Psoas muscle (tissue), 8 donors: ENCODE data around the gene STX16. TPM values are rescaled to one million over a fixed set of nuclear protein-coding genes. Genes with fewer than 3 reads are reported as not detected.

ENCODE experiments used
- ATAC-seq, 4 donors: fragments of 200-7000 bp; cut with Tn5 transposase; one replicate each; pipeline ENCODE4 v1.9.1; 2020; ENCODE audit warnings: moderate library complexity in 3 of 4, mild to moderate bottlenecking in 2 of 4
- DNase-seq, 2 donors: peaks; one replicate each; pipeline ENCODE4 v3.0.0-alpha.2; 2020
- H3K27ac ChIP-seq: fragments of 200-600 bp; one replicate; pipeline ENCODE4 v1.8.0; 2022
- H3K27me3 ChIP-seq, 3 donors: fragments of 200-600 bp in 1 of 3; one replicate each; pipeline versions ENCODE4 v1.6.1 to v1.8.0; 2013 to 2022; ENCODE audit warnings: low read length in 2 of 3, mild to moderate bottlenecking in 2 of 3, moderate library complexity in 1 of 3; ENCODE audit not compliant: insufficient read depth in 3 of 3
- H3K36me3 ChIP-seq, 2 donors: fragments of 200-600 bp in 1 of 2; one replicate each; pipeline versions ENCODE4 v1.6.1 to v1.8.0; 2013 to 2022; ENCODE audit warnings: low read depth in 1 of 2, mild to moderate bottlenecking in 1 of 2, moderate library complexity in 1 of 2; ENCODE audit not compliant: insufficient read depth in 1 of 2
- H3K4me1 ChIP-seq: fragments of 200-600 bp; one replicate; pipeline ENCODE4 v1.8.0; 2022
- H3K4me3 ChIP-seq: fragments of 200-600 bp; one replicate; pipeline ENCODE4 v1.8.0; 2022; ENCODE audit warnings: mild to moderate bottlenecking
- H3K9me3 ChIP-seq: fragments of 200-600 bp; one replicate; pipeline ENCODE4 v1.8.0; 2022
- CTCF ChIP-seq: fragments of 200-600 bp; IDR thresholded peaks from one replicate; pipeline ENCODE4 v1.8.0; 2022; ENCODE audit warnings: antibody characterized with exemption
- WGBS, 3 donors: extraction: QIAGEN DNeasy Blood & Tissue Kit; methylation state at CpG; one replicate each; pipeline versions ENCODE4 v1.1.6 to v1.1.7; 2013; 5-methylcytosine and 5-hydroxymethylcytosine counted together
- intact Hi-C, 2 donors: fragments of 100-400 bp; cut with DNase I; formaldehyde crosslinking; loops; one replicate each; pipeline versions ENCODE4 v1.11.0 to v1.14.2; 2022
- polyA plus RNA-seq, 3 donors: library from polyadenylated mRNA; stranded (reverse); fragments of 200-250 nt; gene quantifications; one replicate each; pipeline ENCODE4 v1.2.3, GENCODE V29; 2013
- total RNA-seq, 4 donors: library from RNA; stranded (reverse); fragmentation: NEBNext Ultra II Directional in 2 of 4; extraction: Animal tissue kit (Norgen Biotek cat#: 25700) in 2 of 4; gene quantifications; one replicate each; pipeline versions ENCODE4 v1.2.1 to v1.2.4, GENCODE V29; 2021 to 2023
- donor health status: healthy with polysubstance abuse.
- donor health status: DM: no; HTN: no; CAD: no; lungs with moderate emphysema.
- donor health status: Bipolar disorder and iron deficiency.
- donor health status: healthy.
- donor health status: DM: yes; HTN: yes; CAD: no.
- donor health status: DM: no; HTN: no; CAD: no.
- donor health status: DM: no; HTN: no; CAD: no.
- donor health status: DM: yes; HTN: yes; CAD: no.

Gene STX16
- total and polyA plus RNA-seq, 7 donors: 17.5 to 58.1 (median 20.0) TPM

GRCh38 chr20:58699623-58700107 is 48.6 kb downstream of the STX16 start:
- ATAC-seq (no peak), DNase-seq (no peak)
- Histone ChIP-seq H3K27me3 (no peaks in the 10 kb centered on the region), H3K27ac (no peak overlapping the region), H3K4me3 (no peak overlapping the region), H3K36me3 (peaks cover 0 to 92% of the 10 kb centered on the region in 2 donors), H3K4me1 (no peaks in the 10 kb centered on the region), H3K9me3 (no peaks in the 10 kb centered on the region)
- 84 to 86% (median 86%) methylated on average over 9 of the region's 9 CpGs for WGBS, 3 donors
- TF ChIP-seq CTCF: no peak
- intact Hi-C loops: no loop called here

DNA sequence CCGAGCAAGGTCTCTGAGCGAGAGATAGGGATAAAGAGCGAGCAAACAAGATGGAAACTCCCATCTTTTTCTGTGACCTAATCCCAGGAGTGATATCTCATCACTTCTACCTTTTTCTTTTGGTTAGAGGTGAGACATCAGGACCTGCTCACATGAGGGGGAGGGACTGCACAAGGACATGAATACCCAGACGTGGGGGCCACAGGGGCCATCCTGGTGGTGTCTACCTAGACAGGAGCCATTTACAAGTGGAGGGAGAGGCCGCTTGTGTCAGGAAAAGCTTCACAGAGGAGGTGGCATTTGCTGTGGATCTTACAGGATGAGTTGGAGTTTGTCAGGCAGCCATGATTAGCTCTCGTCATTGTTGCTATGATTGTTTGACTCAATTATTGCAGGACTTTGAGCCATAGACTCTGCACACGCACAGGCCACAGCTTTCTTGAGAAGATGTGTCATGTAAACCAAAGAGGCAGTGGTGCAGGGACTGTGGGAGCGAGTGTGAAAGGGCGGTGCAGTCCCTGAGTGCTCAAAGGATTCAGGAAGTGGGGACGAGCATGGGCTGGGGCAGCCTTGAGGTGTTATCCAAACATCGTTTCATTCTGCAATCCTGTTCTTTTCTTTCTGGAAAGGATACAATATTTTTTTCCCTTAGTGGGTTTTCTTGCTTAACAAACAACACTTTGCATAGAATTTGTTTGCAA is 49.2 kb downstream of the STX16 start:
- H3K4me3 ChIP-seq: no peak overlapping the region
- no peak for DNase-seq
- no peaks in the 10 kb centered on the region for H3K4me1 ChIP-seq
- intact Hi-C loops: no loop called here
- no peaks in the 10 kb centered on the region for H3K27me3 ChIP-seq
- peak in 2 of 4 donors; percentile 27 to 30 for ATAC-seq
- H3K27ac ChIP-seq: no peak overlapping the region
- no peak for TF ChIP-seq CTCF
- H3K9me3 ChIP-seq: no peaks in the 10 kb centered on the region
- 87 to 88% (median 87%) methylated on average over 11 of the region's 11 CpGs for WGBS, 3 donors
- peaks cover 0 to 97% of the 10 kb centered on the region in 2 donors for H3K36me3 ChIP-seq

GRCh38 chr20:58700823-58701222 is 49.7 kb downstream of the STX16 start:
- Histone ChIP-seq H3K27ac (no peak overlapping the region), H3K4me3 (no peak overlapping the region), H3K27me3 (no peaks in the 10 kb centered on the region), H3K36me3 (peaks cover 0 to 97% of the 10 kb centered on the region in 2 donors), H3K4me1 (no peaks in the 10 kb centered on the region), H3K9me3 (no peaks in the 10 kb centered on the region)
- intact Hi-C loops: no loop called here
- TF ChIP-seq CTCF: no peak
- peak in 1 of 4 donors; percentile 21 for ATAC-seq
- WGBS, 3 donors: 80 to 88% (median 82%) methylated on average over 11 of the region's 11 CpGs
- no peak for DNase-seq

GRCh38 chr20:58701431-58702160 is 50.5 kb downstream of the STX16 start:
- intact Hi-C loops: no loop called here
- ATAC-seq: no peak
- Histone ChIP-seq H3K27me3 (no peaks in the 10 kb centered on the region), H3K4me3 (no peak overlapping the region), H3K9me3 (no peaks in the 10 kb centered on the region), H3K27ac (no peak overlapping the region), H3K4me1 (no peaks in the 10 kb centered on the region), H3K36me3 (peaks cover 0 to 94% of the 10 kb centered on the region in 2 donors)
- TF ChIP-seq CTCF: no peak
- WGBS, 3 donors: 90 to 92% (median 90%) methylated on average over 27 to 29 of the region's 29 CpGs
- no peak for DNase-seq
